Neuronal stem cell (in vitro differentiated cells): ENCODE results near the gene KLRC3. TPM values are rescaled to one million over a fixed set of nuclear protein-coding genes. Genes with fewer than 3 reads are reported as not detected.
"Not testable (repeated sequence)": the region's sequence is repeated elsewhere in the genome, so short reads cannot be mapped to it uniquely, and the experiment has no call there.

Experiments
- DNase-seq: peaks from one replicate; pipeline ENCODE4 v3.0.0-alpha.2; 2013; ENCODE audit warnings: low spot score
- H2AFZ ChIP-seq: one replicate; pipeline ENCODE4 v1.6.1; 2013; ENCODE audit warnings: mild to moderate bottlenecking, low read length, inconsistent platforms
- H2AK5ac ChIP-seq: 2 replicates; pipeline ENCODE4 v1.6.1; 2013; ENCODE audit warnings: low read depth, mild to moderate bottlenecking, inconsistent platforms, low read length, moderate library complexity, mixed read lengths
- H2BK120ac ChIP-seq: 2 replicates; pipeline ENCODE4 v1.6.1; 2013; ENCODE audit warnings: low read depth, mild to moderate bottlenecking, inconsistent platforms, low read length, moderate library complexity, mixed read lengths
- H2BK12ac ChIP-seq: one replicate; pipeline ENCODE4 v1.6.1; 2013; ENCODE audit warnings: low read length, inconsistent platforms
- H2BK15ac ChIP-seq: 2 replicates; pipeline ENCODE4 v1.6.1; 2013; ENCODE audit warnings: mild to moderate bottlenecking, low read length, inconsistent platforms, mixed read lengths
- H2BK5ac ChIP-seq: one replicate; pipeline ENCODE4 v1.6.1; 2013; ENCODE audit warnings: inconsistent platforms, mild to moderate bottlenecking, low read length, moderate library complexity
- H3K14ac ChIP-seq: one replicate; pipeline ENCODE4 v1.6.1; 2013; ENCODE audit warnings: low read length, inconsistent platforms
- H3K18ac ChIP-seq: 2 replicates; pipeline ENCODE4 v1.6.1; 2013; ENCODE audit warnings: low read length, inconsistent platforms
- H3K23ac ChIP-seq: 2 replicates; pipeline ENCODE4 v1.6.1; 2013; ENCODE audit warnings: low read depth, mild to moderate bottlenecking, mixed read lengths, low read length, inconsistent platforms; ENCODE audit not compliant: poor library complexity
- H3K27ac ChIP-seq: replicated peaks from 3 replicates; pipeline ENCODE4 v1.5.1; 2013; ENCODE audit warnings: low read length, inconsistent platforms
- H3K27me3 ChIP-seq, 3 experiments: 2 replicates each; pipeline ENCODE4 v1.6.1; 2013; ENCODE audit warnings: low read length in 3 of 3, mild to moderate bottlenecking in 2 of 3, inconsistent platforms in 1 of 3, low read depth in 1 of 3, mixed read lengths in 1 of 3, moderate library complexity in 1 of 3; ENCODE audit not compliant: control insufficient read depth in 3 of 3, insufficient read depth in 3 of 3
- H3K36me3 ChIP-seq, 2 donors: replicated peaks in 1 of 2; 2 replicates each; pipeline ENCODE4 v1.6.1; 2013; ENCODE audit warnings: low read length in 2 of 2; ENCODE audit not compliant: control insufficient read depth in 2 of 2, insufficient read depth in 2 of 2
- H3K4ac ChIP-seq: 2 replicates; pipeline ENCODE4 v1.6.1; 2013; ENCODE audit warnings: inconsistent platforms, mild to moderate bottlenecking, low read length, moderate library complexity
- H3K4me1 ChIP-seq, 2 donors: 1 replicate in 1 of 2; 2 replicates in 1 of 2; pipeline ENCODE4 v1.6.1; 2013; ENCODE audit warnings: low read length in 2 of 2, low read depth in 1 of 2; ENCODE audit not compliant: control insufficient read depth in 2 of 2, insufficient read depth in 1 of 2
- H3K4me2 ChIP-seq: one replicate; pipeline ENCODE4 v1.6.1; 2013; ENCODE audit warnings: mild to moderate bottlenecking, low read length, inconsistent platforms; ENCODE audit not compliant: insufficient read depth, poor library complexity, severe bottlenecking
- H3K4me3 ChIP-seq, 2 donors: 2 replicates each; pipeline ENCODE4 v1.5.1; 2013; ENCODE audit warnings: low read length in 2 of 2, mild to moderate bottlenecking in 2 of 2, inconsistent platforms in 1 of 2, moderate library complexity in 1 of 2
- H3K79me1 ChIP-seq: one replicate; pipeline ENCODE4 v1.6.1; 2013; ENCODE audit warnings: low read depth, mild to moderate bottlenecking, inconsistent platforms, low read length, moderate library complexity
- H3K9ac ChIP-seq: one replicate; pipeline ENCODE4 v1.6.1; 2013; ENCODE audit warnings: mild to moderate bottlenecking, low read depth, low read length, inconsistent platforms; ENCODE audit not compliant: poor library complexity
- H3K9me3 ChIP-seq, 2 donors: replicated peaks in 1 of 2; 2 replicates each; pipeline versions ENCODE3 to v1.6.1; 2013; ENCODE audit warnings: low read length in 2 of 2, mild to moderate bottlenecking in 2 of 2, inconsistent platforms in 1 of 2, low read depth in 1 of 2, mixed read lengths in 1 of 2, moderate library complexity in 1 of 2; ENCODE audit not compliant: control insufficient read depth in 2 of 2, insufficient read depth in 1 of 2
- H4K8ac ChIP-seq: one replicate; pipeline ENCODE4 v1.6.1; 2013; ENCODE audit warnings: low read depth, mild to moderate bottlenecking, inconsistent platforms, low read length, moderate library complexity
- H4K91ac ChIP-seq: one replicate; pipeline ENCODE4 v1.6.1; 2013; ENCODE audit warnings: low read length, low read depth, mild to moderate bottlenecking, inconsistent platforms; ENCODE audit not compliant: poor library complexity
- WGBS, 2 donors: extraction: QIAGEN DNeasy Blood & Tissue Kit; methylation state at CpG; one replicate each; pipeline ENCODE4 v1.1.7; 2013; ENCODE audit warnings: missing lambda C conversion rate in 2 of 2, mixed read lengths in 1 of 2; ENCODE audit not compliant: insufficient read length in 2 of 2, insufficient replicate concordance in 1 of 2; ENCODE audit errors: extremely low coverage in 2 of 2; 5-methylcytosine and 5-hydroxymethylcytosine counted together
- polyA plus RNA-seq, 2 experiments: library from polyadenylated mRNA; stranded (reverse); fragments of 200-250 nt; gene quantifications; one replicate each; pipeline ENCODE4 v1.2.3, GENCODE V29; 2013

KLRC3 gene
- not detected for polyA plus RNA-seq (2013, experiment 1 of 2)
- not detected for polyA plus RNA-seq (2013, experiment 2 of 2)

GRCh38 chr12:10420334-10420733 is at the start of gene KLRC3:
Gene KLRC3, minus strand, starts transcription at chr12:10420595. Its CDS starts 45 bp downstream, at chr12:10420550.
- no CpG with 5 or more reads among the region's 1 CpG for WGBS, 2 donors
- H3K4me1 ChIP-seq, H3K27ac ChIP-seq, H3K4me2 ChIP-seq, H3K18ac ChIP-seq, H3K27me3 ChIP-seq, H3K79me1 ChIP-seq, H2BK12ac ChIP-seq, H2BK15ac ChIP-seq, H3K4ac ChIP-seq, H2AK5ac ChIP-seq, H4K8ac ChIP-seq, H2BK5ac ChIP-seq, H3K9me3 ChIP-seq, H2BK120ac ChIP-seq, H3K4me3 ChIP-seq, H3K36me3 ChIP-seq, H2AFZ ChIP-seq, H3K9ac ChIP-seq, H4K91ac ChIP-seq, DNase-seq, H3K14ac ChIP-seq, H3K23ac ChIP-seq: not testable (repeated sequence)

GRCh38 chr12:10469701-10470100 is 49.3 kb upstream of the KLRC3 start:
- Histone ChIP-seq H3K27ac (no peak overlapping the region), H3K79me1 (no peaks in the 10 kb centered on the region), H3K4me1 (no peaks in the 10 kb centered on the region), H4K91ac (no peak overlapping the region), H3K36me3 (no peaks in the 10 kb centered on the region), H2BK5ac (no peak overlapping the region), H2AFZ (no peak overlapping the region), H3K9me3 (no peaks in the 10 kb centered on the region), H3K14ac (no peak overlapping the region), H3K4me2 (no peak overlapping the region), H3K9ac (no peak overlapping the region), H3K4me3 (no peak overlapping the region), H2BK12ac (no peak overlapping the region), H2AK5ac (no peak overlapping the region), H4K8ac (no peak overlapping the region), H2BK15ac (no peak overlapping the region), H3K23ac (no peak overlapping the region), H3K18ac (no peak overlapping the region), H2BK120ac (no peak overlapping the region), H3K27me3 (no peaks in the 10 kb centered on the region), H3K4ac (no peak overlapping the region)
- WGBS, 2 donors = no CpG with 5 or more reads among the region's 1 CpG
- DNase-seq = no peak

GRCh38 chr12:10466311-10466710 is 45.9 kb upstream of the KLRC3 start:
- Histone ChIP-seq H2AK5ac (no peak overlapping the region), H3K9me3 (no peaks in the 10 kb centered on the region), H3K9ac (no peak overlapping the region), H2AFZ (no peak overlapping the region), H3K27me3 (no peaks in the 10 kb centered on the region), H3K4me3 (no peak overlapping the region), H2BK120ac (no peak overlapping the region), H3K36me3 (no peaks in the 10 kb centered on the region), H4K91ac (no peak overlapping the region), H3K79me1 (no peaks in the 10 kb centered on the region), H2BK5ac (no peak overlapping the region), H3K4ac (no peak overlapping the region), H3K4me2 (no peak overlapping the region), H2BK15ac (no peak overlapping the region), H2BK12ac (no peak overlapping the region), H3K14ac (no peak overlapping the region), H3K23ac (no peak overlapping the region), H3K18ac (no peak overlapping the region), H4K8ac (no peak overlapping the region), H3K27ac (no peak overlapping the region), H3K4me1 (no peaks in the 10 kb centered on the region)
- no peak for DNase-seq
- WGBS, 2 donors = no CpG with 5 or more reads among the region's 4 CpGs

- Histone ChIP-seq H3K18ac (no peak overlapping the region), H2BK12ac (no peak overlapping the region), H3K14ac (no peak overlapping the region), H3K23ac (no peak overlapping the region), H2AK5ac (no peak overlapping the region), H3K4me2 (no peak overlapping the region), H2BK120ac (no peak overlapping the region), H3K9me3 (peaks cover 0 to 7% of the 10 kb centered on the region in 2 donors), H2BK15ac (no peak overlapping the region), H4K8ac (no peak overlapping the region), H3K36me3 (no peaks in the 10 kb centered on the region), H3K79me1 (no peaks in the 10 kb centered on the region), H2BK5ac (no peak overlapping the region), H3K4me1 (no peaks in the 10 kb centered on the region), H3K4me3 (no peak overlapping the region), H3K27me3 (no peaks in the 10 kb centered on the region), H2AFZ (no peak overlapping the region), H3K27ac (no peak overlapping the region), H3K9ac (no peak overlapping the region), H4K91ac (no peak overlapping the region), H3K4ac (no peak overlapping the region)
- DNase-seq = no peak
- WGBS, 2 donors = no CpG with 5 or more reads among the region's 3 CpGs
Measured at GRCh38 chr12:10457760-10458159, 37.4 kb upstream of the KLRC3 start.
